Left forelimb (tissue), 1 donor: ENCODE results near the gene FAM78B.

Experiments
- DNase-seq: peaks from one replicate; pipeline ENCODE4 v3.0.0-alpha.2; 2018; ENCODE audit warnings: low spot score

FAM78B gene

DNA sequence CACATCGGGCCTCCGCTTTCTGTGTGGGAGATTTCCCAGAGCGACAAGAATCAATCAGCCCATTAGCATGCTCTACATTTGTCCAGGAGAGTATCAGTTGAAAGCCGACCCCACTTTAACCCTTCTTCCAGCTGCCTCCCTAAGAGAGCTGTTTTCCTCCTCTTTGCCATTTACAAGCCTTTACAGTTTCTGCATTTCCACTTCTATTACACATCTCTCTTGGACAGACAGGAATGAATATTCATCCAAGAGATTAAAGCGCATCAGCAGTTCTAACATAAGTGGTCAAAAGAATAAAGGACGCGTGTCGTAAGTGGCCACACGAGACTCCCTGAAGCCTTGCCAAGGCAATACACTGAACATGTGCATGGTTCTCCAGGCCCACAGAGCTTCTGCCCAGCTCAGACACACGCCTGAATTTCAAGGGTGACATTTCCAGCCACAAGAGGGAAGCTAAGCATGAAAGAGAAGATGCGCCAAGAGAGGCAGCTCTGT lies 47.3 kb downstream of the FAM78B start:
- DNase-seq, result no peak

DNA sequence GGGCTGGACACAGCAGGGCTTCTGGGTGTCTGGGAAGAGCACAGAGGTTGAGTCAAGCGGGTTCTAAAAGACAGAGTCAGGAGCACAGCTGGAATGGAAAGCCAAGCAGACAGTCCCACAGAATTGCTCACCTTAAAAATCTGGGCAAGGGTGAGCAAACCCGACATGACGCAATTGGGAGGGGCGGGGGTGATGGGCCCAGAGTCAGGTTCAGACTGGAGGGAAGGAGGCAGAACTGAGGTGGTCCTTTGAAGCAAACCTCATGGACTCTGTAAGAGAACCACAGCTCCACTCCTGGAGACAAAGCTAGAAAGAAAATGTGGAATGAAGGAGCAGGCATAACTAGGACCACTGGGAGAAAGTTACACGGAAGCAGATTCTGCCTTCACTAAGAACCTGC lies 49.0 kb downstream of the FAM78B start:
- DNase-seq, result no peak

DNA sequence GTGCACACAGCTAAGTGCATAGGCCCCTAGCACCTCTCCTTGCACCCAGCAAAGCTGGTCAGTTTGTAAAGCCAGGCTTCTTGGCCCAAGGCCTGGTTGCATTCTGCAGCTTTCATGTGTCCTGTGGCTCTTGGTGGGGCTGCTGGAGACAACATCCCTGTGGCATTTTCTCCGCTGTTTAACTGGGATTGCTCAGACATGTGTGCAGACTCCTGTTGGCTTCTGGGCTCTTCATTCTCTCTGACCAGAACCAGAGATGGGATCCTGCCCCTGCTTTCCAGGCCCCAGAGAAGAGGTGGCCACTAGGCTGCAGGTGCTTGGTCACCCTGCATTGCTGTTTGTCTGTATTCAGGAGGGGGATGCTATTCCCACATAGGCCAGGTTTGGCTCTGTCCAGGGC lies 50.8 kb downstream of the FAM78B start:
- DNase-seq, result no peak

DNA sequence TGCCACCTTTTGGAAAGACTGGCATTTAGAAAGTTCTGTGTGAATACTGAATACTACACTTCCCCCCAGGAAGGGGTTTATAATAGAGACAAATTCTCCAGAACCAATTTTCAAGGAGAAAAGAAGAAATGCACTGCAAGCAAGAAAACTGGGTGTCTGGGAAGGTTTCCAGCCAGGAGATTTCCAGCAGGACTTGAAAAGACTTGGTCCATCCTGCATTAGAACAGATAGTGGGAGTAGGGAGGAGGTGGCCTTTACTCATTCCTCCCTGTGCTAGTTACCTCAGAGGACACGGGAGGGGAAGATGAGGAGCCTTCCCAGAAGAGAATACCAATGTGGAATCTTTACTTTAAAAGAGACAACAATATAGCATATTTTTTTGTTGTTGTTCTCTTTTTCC lies 52.4 kb downstream of the FAM78B start:
- DNase-seq, result no peak

DNA sequence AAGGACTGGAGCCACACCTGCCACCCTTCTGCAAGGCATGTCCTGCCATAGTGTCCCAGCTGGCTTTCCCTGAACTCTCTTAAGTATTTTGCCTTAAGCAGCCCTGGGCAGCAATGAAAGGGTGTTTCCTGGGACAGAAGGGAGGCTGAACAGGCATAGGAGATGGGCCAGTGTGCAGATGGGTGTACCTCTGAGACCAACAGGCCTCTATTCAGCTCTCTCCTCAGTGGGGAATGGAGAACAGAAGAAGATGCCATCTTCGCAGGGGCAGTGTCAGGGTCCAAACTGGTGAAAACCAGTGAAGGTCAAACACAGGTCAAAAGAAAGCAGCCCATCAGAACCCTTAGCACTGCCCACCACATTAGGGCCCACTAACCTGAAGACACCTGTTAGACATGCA lies 53.2 kb downstream of the FAM78B start:
- DNase-seq, result no peak

DNA sequence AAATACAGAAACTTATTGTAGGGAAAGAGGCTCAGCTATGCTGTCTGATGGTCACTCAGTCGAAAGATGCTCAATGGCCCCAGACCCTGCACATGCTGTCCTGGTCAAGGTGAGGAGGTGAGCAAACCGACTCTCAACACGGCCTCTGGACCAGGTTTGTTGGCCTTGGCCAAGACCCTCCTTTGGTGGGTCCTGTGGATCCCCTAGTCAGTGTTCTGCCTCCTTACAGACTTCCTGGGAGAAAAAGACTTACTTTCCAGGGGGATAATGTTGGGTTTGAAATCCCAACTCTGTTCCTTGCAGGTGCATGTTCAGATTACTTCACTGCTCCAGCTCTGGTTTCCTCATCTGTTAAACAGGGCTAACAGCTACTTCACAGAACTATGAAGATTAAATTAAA lies 53.8 kb downstream of the FAM78B start:
- DNase-seq, result no peak

DNA sequence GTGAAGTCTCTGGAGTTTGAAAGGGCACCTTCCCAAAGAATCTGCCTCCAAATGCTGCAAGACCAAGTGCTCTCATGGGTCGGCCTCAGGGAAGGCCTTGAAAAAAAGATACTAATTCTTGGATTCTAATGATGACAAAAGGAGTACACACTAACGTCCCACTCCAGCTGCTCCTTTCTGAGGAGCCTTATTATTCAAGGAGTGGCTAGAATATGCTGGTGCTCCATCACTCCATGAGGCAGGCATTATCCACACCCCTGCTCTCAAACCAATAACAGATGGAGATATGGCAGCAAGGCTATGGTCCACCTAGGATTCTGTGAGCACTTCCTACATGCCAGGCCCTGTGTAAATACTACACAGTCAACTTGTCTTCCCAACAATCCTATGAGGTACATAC lies 54.4 kb downstream of the FAM78B start:
- DNase-seq, result no peak

DNA sequence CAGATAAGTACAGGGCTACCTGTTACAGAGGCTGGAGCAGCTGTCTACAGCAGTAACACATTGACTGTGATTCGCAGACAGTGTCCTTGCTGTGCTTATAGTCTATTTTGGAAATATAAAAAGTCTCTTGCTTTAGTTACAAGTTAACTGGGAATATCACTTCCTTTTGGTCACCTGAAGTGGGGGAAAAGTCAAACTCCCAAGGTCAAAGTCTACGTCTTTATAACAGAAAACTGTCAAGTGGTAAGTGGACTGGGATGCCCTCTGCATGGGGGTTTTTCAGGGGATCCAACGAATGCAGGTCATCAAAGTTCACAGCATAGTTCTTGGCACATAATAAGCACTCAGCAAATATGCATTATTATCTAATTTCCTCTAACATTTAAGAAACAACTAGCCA lies 55.4 kb downstream of the FAM78B start:
- no peak for DNase-seq

DNA sequence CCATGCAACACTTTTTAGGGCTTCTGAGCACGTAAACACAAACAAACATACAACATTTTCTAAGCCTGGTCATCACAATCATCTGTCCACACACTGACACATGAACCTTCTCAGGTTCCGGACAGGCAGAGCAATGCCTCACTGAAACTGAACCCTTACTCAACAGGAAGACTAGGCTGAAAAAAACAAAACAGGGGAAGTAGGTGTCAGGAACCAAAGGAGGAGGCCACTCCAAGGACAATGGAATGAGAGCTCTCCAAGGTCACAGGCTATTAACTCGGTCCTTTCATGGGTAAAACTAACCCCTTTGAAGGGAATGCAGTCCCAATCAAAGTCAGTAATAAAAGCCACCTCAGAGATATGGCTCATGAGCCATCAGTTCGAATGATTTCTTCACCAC lies 76.6 kb downstream of the FAM78B start:
- DNase-seq, result no peak

DNA sequence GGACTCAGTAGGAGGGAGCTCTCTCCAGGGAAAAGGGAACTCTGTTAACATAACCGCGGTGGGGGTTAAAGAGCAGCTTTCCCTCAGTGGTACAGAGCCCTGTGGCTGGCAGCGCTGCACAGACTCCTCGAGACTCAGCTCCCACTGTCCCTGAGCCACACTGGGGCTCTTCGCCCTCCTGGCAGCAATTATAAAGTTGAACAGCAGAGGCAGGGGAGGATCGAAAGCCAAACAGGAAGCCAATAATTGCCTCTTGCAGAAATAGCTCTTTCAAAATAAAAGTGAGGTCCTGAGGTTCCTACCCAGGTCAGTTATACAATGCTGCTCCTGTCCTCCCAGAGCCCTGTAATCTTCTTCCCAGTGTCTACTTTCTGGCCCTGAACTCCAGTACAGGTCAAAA lies 77.0 kb downstream of the FAM78B start:
- no peak for DNase-seq

DNA sequence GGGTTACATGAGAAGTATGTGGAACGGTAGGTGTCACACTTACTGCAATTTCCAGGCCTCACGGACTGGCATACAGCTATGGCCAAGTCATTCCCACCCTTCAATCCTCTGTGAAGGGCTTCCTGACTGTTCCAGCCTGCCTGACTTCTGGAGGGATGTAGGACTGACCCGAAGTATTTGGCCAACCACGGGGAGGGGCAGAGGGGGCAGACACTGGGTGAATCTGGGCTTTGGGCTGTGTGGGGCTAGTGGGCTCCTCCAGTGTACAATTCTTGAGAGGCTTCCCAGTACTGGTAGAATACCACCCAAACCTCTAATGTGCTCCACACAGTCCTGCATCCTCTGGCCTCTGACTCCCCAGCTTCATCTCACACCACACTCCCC lies 78.2 kb downstream of the FAM78B start:
- DNase-seq, result no peak

DNA sequence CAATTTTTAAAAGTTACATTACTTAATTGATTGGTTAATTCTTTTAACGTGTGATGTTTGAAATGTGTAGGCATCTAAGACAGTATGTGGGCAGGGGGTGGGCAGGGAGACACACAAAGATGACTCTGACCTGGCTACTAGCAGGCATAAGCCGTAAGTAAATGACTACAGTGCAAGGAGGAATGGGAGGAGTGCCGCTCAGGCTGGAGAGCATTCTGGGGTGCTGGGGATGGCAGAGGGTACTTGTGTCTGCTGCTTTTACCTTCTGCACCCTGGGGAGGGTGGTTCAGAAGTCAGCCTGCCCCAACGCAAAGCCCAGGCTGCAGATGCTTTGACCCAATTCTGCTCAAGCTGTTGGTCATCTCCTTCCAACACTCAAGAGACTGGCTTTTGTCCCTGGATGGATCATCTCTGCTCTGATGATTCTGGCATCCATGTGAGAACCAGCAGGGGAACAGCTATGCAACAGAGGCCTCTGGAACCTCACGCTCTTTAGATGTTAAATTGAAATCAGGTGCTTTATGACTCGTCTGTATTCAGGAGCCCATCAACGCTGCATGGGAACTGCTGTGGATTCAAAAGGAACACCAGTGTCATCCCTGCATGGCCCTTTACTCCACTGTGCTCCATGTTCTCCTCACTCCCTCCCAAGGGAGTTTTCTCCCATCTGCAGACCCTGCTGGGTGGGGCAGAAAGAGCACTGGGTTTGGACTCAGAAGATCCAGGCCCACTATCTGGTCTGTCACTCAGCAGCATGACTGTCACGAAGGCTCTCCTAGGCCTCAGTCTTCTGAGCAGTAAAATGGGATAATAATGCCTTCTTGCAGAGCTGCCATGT lies 78.8 kb downstream of the FAM78B start:
- DNase-seq, result no peak

DNA sequence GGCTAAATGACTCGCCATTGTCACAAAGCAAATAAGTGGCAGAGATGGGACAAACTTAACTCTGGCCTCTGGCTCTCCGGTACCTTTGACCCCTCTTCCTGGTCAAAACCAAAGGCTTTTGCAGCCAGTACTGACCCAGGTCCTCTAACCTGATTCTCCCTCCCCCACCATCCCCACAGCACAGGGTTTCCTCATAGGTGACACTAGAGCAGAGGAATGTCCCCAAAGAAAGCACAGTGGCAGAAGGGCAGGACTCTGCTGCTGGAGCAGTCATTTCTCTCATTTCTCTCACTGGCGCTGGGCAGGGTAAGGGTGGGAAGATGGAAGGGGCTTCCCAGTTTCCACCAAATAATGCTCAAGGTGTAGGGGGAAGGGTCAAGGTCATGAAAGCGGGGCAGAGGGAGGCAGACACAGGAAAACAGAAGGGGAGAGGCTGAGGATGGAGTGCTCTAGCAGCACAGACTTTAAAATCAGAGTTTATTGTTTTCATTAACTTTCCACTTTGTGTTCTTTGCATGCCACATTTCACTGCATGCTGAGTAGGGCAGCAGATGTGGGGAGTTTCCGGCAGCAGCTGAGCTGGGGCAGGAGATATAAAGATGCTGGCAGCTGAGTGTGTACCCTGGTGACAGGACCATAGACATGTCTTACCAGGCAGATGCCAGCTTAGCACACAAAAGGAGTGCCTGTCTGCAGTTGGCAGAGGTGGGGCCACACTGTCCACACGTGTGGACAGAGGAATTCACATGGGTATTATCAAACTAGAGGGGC lies 80.5 kb downstream of the FAM78B start:
- DNase-seq, result no peak

DNA sequence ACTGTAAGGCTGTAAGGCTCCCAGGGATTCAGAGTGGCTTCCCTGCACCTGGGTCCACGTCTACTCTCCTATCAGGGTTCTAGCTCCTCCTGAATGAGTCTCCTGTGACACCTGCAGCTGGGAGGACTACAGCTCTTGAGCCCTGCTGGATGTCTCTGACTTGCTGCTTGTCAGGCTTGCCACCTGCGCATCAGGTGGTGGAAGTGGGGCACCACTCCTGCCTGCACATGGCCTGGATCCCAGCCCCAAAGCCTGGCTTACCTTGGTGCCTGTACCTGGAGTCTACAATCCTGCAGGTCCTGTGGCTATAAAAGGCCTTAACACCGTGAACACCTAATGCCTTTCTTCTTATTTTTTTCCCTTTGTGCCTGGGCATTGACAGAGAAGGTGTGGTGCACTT lies 82.2 kb downstream of the FAM78B start:
- no peak for DNase-seq

DNA sequence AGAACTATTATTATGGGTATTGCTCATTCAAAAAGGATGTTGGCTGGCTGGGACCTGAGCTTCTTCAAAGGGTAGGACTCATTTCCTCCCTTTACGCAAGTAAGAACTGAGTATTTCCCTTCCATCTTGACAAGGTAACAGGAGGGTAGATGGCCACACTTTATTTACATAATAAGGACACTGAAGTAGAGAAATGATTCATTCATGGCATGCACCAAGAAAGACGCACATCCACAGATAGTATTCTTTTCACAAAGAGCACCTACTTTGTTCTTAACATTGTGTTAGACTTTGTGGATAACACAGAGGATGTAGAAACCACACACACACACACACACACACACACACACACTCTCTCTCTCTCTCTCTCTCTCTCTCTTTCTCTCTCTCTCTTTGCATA lies 82.9 kb downstream of the FAM78B start:
- no peak for DNase-seq

DNA sequence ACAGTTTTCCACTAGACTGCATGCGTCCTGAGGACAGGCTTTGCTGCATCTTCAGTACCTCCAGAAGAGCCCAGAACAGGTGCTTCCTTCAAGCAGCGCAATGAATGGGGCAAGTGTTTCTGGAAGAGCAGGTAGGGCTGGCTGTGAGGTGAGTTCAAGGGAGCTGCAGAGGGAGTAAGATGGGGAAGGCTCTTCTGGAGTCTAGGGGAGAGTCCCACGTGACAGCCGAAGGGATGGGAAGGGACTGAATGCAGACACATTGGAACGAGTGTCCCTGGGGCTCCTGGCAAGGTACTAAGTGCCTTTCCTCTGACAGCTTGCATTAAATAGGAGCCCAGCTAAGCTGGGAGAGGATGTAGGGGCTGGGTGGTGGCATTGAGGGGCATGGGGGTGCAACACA lies 84.2 kb downstream of the FAM78B start:
- DNase-seq, result no peak

DNA sequence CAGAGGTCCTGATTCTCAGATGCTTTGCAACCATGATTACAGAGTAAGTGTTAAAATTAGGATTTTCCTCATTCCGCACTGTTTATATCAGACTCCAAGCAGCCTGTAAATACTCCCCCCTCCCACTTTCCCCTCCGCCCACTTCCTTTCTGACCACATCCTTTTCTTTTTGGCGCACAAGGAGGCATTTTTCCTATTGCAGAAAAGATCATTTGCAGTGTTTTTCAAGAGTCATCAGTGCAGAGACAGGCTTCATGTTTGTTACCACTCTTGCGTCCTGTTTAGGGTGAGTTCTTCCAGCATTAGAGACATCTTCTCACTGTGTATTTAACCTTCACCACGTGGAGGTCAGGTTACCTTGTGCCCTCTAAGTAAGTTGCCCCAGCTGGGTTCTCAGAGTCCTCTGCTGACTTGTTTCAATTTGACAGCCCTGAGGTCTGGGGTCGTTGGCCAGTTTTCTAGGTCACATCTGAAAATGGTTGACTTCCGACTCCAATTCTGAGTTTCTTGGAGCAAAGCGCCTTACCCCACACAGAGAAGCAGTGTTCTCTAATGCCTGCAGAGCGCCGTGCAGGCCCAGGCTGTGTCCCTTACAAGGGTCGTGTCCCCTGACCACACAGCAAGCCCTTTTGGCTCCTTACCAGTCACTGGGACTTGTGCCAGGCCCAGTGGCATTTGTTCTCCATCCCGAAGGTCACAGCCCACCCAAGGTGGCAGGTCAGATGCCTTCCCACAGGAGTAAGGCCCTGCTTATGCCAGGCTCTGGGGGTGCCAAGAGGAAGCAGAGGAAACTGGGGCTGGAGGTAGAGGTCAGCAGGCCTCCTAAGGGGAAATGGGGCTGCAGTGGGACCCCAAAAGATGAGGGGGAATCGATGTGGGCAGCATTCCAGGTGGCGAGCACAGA lies 85.6 kb downstream of the FAM78B start:
- DNase-seq, result no peak

DNA sequence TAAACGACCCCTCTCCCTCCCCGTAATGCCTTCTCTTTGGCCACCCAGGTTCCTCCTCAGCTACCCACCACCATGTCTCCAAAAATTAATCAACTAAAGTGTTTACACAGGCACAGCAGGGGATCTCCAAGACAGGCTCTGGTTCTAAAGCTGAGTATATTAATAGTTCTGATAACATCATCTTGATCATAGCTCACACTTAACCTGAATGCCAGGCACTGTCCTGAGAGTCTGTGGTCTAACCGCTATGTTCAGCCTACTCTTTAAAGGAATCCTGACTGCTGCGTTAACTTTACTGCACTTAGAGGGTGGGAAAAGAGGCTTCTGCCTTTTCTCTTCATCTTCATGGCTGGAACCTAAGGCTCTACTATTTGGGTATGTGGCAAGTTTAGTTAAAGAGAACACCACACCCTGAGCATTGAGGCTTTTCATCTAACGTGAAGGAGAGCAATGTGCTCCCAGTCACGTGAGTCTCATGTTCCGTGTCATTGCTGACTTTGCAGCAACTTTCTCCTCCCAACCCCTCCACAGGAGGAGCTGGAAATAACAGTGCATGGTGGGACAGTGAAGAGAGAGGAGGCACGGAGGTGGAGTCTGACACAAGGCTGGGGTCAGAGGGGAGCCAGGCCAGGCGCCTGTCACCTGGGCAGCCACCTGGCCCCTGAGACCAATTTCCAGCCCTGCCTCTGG lies 86.4 kb downstream of the FAM78B start:
- DNase-seq, result no peak

DNA sequence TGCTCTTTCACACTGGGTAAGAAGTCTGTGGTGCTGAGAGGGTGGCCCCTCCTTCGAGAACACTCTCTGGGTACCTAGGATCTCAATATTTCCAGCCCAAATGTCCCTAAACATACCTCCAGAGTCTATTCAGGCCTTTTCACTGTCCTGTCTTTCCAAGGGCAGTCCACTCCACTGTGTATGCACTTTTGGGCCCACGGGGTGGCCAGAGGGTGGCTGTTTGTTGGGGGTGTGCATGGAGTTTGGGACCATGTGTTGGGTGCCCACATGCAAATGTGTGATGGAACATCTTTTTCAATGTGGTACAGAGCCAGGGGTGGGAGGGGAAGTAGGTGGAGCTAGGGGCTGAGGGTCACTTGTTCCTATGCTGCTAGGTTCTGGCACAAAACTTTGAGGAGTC lies 87.5 kb downstream of the FAM78B start:
- DNase-seq, result no peak

DNA sequence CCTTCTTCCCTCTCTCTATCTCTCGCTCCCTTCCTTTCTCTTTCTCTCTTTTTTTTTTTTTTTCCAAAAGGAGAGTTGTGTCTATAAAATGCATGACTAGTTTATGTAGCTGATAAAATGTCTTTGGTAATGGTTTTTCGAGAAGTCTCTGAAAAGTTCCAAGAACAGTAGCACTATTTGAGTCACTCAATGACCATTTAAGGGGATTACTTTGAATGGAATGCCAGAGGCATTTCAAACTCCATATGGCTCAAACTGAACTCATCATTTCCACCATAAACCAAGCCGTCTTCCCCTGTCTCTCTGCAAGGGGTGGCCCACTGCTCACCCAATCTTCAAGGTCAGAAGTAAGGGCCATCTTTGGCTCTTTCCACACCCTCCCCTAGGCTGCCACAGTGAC lies 93.3 kb downstream of the FAM78B start:
- DNase-seq, result no peak

DNA sequence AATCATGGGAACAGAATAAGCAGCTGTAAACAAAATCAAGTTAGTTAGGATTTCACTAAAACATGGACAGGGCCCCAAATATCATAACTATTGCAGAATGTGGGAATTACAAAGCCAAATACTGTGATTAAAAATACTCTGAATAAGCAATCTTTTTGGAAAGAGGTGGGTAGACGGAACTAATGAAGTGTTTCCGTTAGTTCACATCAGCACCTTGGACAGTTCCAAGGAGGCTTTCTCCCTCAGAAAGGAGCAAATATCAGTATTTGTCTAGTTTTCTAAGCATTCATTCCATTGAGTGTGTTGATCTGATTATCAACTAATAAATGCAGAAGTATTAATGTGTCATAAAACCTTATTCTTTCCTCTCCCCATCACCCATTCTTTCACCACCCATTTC lies 97.4 kb downstream of the FAM78B start:
- DNase-seq, result no peak

DNA sequence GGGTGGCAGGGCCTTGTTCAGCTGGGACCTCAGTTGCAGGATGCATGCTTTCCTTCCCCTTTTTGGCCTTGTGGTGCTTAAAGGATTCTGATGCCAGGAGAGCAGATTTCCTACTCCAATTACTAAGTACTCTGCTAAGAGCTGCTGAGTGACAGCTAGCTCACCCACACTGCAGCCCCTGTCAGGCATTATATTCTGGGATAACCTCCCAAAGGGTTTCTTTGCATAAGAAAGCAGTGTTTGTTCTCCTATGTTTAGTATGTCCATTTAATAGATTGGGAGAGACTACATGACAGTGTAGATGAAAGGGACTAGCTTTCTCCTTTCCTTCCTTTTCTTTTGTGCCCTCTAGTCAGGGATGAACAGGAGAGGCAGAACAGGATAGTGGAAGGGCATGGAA lies 100.7 kb downstream of the FAM78B start:
- DNase-seq, result no peak
